Common myeloid progenitor, CD34-positive (primary cell): ENCODE measurements around the gene CCT6B.
"Not testable (repeated sequence)": the region's sequence is repeated elsewhere in the genome, so short reads cannot be mapped to it uniquely, and the experiment has no call there.

Source experiments
- CTCF ChIA-PET: fragments of 350-600 bp; sonication (Branson Sonifier 250); formaldehyde crosslinking; loops from one replicate; lab custom pipeline; 2021; ENCODE audit warnings: antibody characterized with exemption; lab: Charles Lee
- POLR2A ChIA-PET: fragments of 350-600 bp; sonication (Branson Sonifier 250); formaldehyde crosslinking; loops from one replicate; lab custom pipeline; 2021; ENCODE audit warnings: antibody characterized with exemption; lab: Charles Lee
- DNase-seq, 3 donors: peaks; one replicate each; pipeline versions ENCODE4 v3.0.0 to v3.0.0-alpha.2; 2013
- H3K27ac ChIP-seq, 2 experiments: 1 replicate in 1 of 2; 2 replicates in 1 of 2; pipeline ENCODE4 v1.7.0; 2013; ENCODE audit warnings: inconsistent platforms in 2 of 2, low read length in 2 of 2, mild to moderate bottlenecking in 2 of 2, low read depth in 1 of 2, moderate library complexity in 1 of 2; ENCODE audit not compliant: severe bottlenecking in 2 of 2, insufficient read depth in 1 of 2, poor library complexity in 1 of 2
- H3K27me3 ChIP-seq, 5 experiments: replicated peaks in 2 of 5; 1 replicate in 3 of 5; 2 replicates in 2 of 5; pipeline versions ENCODE4 v1.6.1 to v1.7.0; 2013; ENCODE audit warnings: low read length in 4 of 5, mild to moderate bottlenecking in 2 of 5, moderate library complexity in 2 of 5, inconsistent platforms in 1 of 5; ENCODE audit not compliant: insufficient read depth in 5 of 5, control insufficient read depth in 4 of 5
- H3K36me3 ChIP-seq, 4 experiments: 1 replicate in 2 of 4; 2 replicates in 2 of 4; pipeline versions ENCODE4 v1.6.1 to v1.7.0; 2013; ENCODE audit warnings: low read length in 3 of 4, control low read depth in 1 of 4, mild to moderate bottlenecking in 1 of 4; ENCODE audit not compliant: control insufficient read depth in 4 of 4, insufficient read depth in 4 of 4
- H3K4me1 ChIP-seq, 4 experiments: 1 replicate in 3 of 4; 2 replicates in 1 of 4; pipeline versions ENCODE4 v1.6.1 to v1.7.1; 2013; ENCODE audit warnings: low read length in 3 of 4, mild to moderate bottlenecking in 3 of 4, control low read depth in 1 of 4, inconsistent platforms in 1 of 4, moderate library complexity in 1 of 4; ENCODE audit not compliant: control insufficient read depth in 4 of 4, insufficient read depth in 4 of 4; ENCODE audit errors: control extremely low read depth in 1 of 4
- H3K4me3 ChIP-seq, 7 experiments: 1 replicate in 4 of 7; 2 replicates in 3 of 7; pipeline versions ENCODE4 v1.5.1 to v1.7.0; 2013; ENCODE audit warnings: mild to moderate bottlenecking in 7 of 7, low read length in 6 of 7, moderate library complexity in 6 of 7, inconsistent platforms in 2 of 7, low read depth in 2 of 7, control low read depth in 1 of 7; ENCODE audit not compliant: insufficient read depth in 4 of 7, control insufficient read depth in 1 of 7; ENCODE audit errors: extremely low read depth in 1 of 7
- H3K9me3 ChIP-seq, 5 experiments: 1 replicate in 4 of 5; 2 replicates in 1 of 5; pipeline versions ENCODE4 v1.6.1 to v1.7.1; 2013; ENCODE audit warnings: low read length in 4 of 5, mild to moderate bottlenecking in 2 of 5, inconsistent platforms in 1 of 5, low read depth in 1 of 5, moderate library complexity in 1 of 5; ENCODE audit not compliant: control insufficient read depth in 4 of 5, insufficient read depth in 2 of 5; ENCODE audit errors: control extremely low read depth in 1 of 5
- WGBS: methylation state at CpG from one replicate; pipeline ENCODE4 v1.1.5; 2013; ENCODE audit not compliant: insufficient coverage; 5-methylcytosine and 5-hydroxymethylcytosine counted together

CCT6B gene

DNA sequence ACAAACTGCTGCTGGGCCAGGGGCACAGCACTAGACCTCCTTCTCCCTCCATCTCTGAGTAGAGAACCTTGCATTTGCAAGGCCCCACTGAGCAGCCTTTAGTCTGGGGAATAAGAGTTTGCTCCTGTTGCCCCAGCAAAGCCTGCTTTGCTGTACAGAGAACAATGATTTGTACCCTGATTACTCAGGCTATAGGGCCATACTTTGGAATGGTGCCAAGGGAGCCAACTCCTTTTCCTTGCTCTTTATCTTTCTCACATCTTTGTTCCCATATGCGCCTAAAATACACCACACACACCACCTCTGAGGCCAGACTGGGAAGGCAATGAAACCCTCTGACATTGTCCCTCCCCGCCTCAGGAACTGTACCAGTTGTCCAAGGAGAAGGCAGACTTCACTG is 40.3 kb upstream of the CCT6B start:
- no peak for DNase-seq
- Histone ChIP-seq H3K9me3 (no peaks in the 10 kb centered on the region), H3K27ac (no peak overlapping the region), H3K27me3 (no peaks in the 10 kb centered on the region), H3K36me3 (peaks cover 12 to 83% (median 55%) of the 10 kb centered on the region in 4 experiments), H3K4me3 (no peak overlapping the region), H3K4me1 (peaks cover 0 to 3% (median 1%) of the 10 kb centered on the region in 4 experiments)
- CTCF ChIA-PET: interaction anchor here (1.0 to 10.7 kb wide), 4 partner anchors 10 to 117 kb away, joined by 3 to 156 read pairs (median 5); partner anchors contain the start of genes FNDC8 and RAD51D
- POLR2A ChIA-PET: no interaction called here
- WGBS: 100% methylated on average over 2 of the region's 2 CpGs

DNA sequence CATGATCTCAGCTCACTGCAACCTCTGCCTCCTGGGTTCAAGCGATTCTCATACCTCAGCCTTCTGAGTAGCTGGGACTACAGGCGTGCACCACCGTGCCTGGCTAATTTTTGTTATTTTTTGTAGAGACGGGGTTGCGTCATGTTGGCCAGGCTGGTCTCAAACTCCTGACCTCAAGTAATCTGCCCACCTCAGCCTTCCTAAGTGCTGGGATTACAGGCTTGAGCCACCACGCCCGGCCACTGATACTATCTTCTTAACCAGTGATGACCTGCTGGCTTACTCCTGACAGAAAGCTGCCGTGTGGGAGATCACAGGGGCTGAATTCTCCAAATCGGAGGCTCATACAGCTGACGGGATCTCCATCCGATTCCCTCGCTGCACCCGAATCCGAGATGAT is 39.7 kb upstream of the CCT6B start:
- H3K27me3 ChIP-seq, H3K27ac ChIP-seq, DNase-seq, H3K9me3 ChIP-seq, POLR2A ChIA-PET, H3K4me1 ChIP-seq, H3K4me3 ChIP-seq: not testable (repeated sequence)
- 95% methylated on average over 11 of the region's 14 CpGs for WGBS
- CTCF ChIA-PET: interaction anchor here (0.9 to 10.7 kb wide), 6 partner anchors 18 to 143 kb away, joined by 3 to 156 read pairs (median 4); partner anchors contain the start of genes FNDC8 and RAD51D
- peaks cover 10 to 84% (median 58%) of the 10 kb centered on the region in 4 experiments for H3K36me3 ChIP-seq

DNA sequence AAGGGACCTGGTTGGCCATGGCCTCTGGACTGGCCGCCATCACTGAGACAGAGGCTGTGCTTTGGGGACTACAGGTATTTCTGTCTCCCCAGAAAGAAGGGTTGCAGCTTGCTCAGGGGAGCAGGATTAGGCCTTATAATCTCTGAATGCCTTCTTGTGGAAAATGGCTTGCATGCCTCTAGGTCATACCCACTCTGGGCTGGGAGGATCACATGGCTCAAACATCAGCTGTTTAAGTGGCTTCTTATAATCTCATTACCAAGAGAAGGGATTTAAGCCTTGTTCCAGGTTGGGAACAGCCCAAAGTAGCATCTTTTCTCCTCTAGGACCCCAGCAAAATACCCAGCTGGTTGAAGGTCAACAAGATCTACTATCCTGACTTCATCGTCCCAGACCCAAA is 38.2 kb upstream of the CCT6B start:
- no peaks in the 10 kb centered on the region for H3K9me3 ChIP-seq
- ChIA-PET POLR2A (interaction anchor here (1.3 kb wide), 1 partner anchor 120 kb away, joined by 3 read pairs; the partner anchor contains the start of gene RAD51D), CTCF (interaction anchor here (1.0 to 10.7 kb wide), 20 partner anchors 9 to 144 kb away, joined by 3 to 156 read pairs (median 6); partner anchors contain the start of genes FNDC8, RAD51D and RFFL)
- peaks cover 19 to 86% (median 61%) of the 10 kb centered on the region in 4 experiments for H3K36me3 ChIP-seq
- peaks cover 0 to 3% (median 1%) of the 10 kb centered on the region in 4 experiments for H3K4me1 ChIP-seq
- H3K27ac ChIP-seq: no peak overlapping the region
- no peak for DNase-seq
- H3K27me3 ChIP-seq: no peaks in the 10 kb centered on the region
- 100% methylated on average over 1 of the region's 2 CpGs for WGBS
- H3K4me3 ChIP-seq: no peak overlapping the region

DNA sequence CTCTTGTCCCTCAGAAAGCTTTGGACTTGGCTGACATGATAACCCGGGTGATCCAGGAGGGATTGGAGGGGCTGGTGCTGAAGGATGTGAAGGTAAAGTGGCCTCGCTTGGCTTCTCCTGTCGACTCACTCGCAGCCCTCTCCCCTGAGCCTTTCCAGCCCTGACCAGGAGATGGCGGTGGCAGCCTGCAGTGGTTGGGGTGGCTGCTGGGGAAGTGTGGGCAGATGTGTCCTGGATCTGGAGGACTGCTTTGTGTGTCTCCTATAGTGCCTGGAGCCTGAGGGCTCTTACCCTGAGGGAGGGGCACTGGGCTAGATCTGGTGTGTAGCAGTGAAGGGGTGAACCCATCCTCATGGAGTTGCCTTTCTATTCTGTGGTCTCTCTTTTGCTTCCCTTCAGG is 36.9 kb upstream of the CCT6B start:
- ChIA-PET CTCF (interaction anchor here (0.7 to 10.7 kb wide), 19 partner anchors 9 to 130 kb away, joined by 3 to 156 read pairs (median 6); partner anchors contain the start of genes FNDC8, RAD51D and RFFL), POLR2A (interaction anchor here (0.9 kb wide), 1 partner anchor 91 kb away, joined by 3 read pairs; no protein-coding TSS in a partner anchor)
- peak; percentile 71 to 85 (median 81) for DNase-seq
- Histone ChIP-seq H3K27me3 (no peaks in the 10 kb centered on the region), H3K4me3 (no peak overlapping the region), H3K27ac (no peak overlapping the region), H3K9me3 (no peaks in the 10 kb centered on the region), H3K36me3 (peaks cover 24 to 88% (median 60%) of the 10 kb centered on the region in 4 experiments), H3K4me1 (peaks cover 0 to 3% (median 2%) of the 10 kb centered on the region in 4 experiments)
- 29% methylated on average over 4 of the region's 5 CpGs for WGBS

DNA sequence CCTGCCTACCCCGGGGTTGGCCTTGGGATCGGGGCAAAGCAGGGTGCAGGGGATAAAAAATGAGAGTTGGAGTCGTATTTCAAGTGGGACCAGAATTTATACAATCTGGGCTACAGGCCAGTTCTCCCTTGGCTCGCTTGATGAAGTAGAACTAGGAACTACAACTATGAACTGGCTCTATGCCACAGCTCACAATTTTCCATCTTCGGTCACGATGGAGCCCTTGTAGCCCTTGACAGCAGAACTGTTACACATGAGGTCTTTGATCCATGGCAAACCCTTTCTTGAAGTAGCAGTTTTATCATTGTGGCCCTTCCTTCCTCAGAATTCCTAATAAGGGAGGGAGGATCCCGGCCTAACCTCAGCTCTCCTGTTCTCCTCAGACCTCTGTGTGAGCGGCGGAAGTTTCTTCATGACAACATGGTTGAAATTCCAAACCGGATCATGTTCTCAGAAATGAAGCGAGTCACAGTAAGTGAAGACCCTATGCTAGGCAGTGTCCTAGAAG is 36.1 kb upstream of the CCT6B start:
- H3K4me1 ChIP-seq: peaks cover 0 to 7% (median 4%) of the 10 kb centered on the region in 4 experiments
- peaks cover 24 to 90% (median 61%) of the 10 kb centered on the region in 4 experiments for H3K36me3 ChIP-seq
- WGBS: 96% methylated on average over 11 of the region's 11 CpGs
- H3K27me3 ChIP-seq: no peaks in the 10 kb centered on the region
- POLR2A ChIA-PET: no interaction called here
- no peak overlapping the region for H3K4me3 ChIP-seq
- no peaks in the 10 kb centered on the region for H3K9me3 ChIP-seq
- H3K27ac ChIP-seq: no peak overlapping the region
- CTCF ChIA-PET: interaction anchor here (0.9 to 10.7 kb wide), 14 partner anchors 9 to 121 kb away, joined by 3 to 156 read pairs (median 5); partner anchors contain the start of genes FNDC8, RAD51D and RFFL
- DNase-seq: no peak

DNA sequence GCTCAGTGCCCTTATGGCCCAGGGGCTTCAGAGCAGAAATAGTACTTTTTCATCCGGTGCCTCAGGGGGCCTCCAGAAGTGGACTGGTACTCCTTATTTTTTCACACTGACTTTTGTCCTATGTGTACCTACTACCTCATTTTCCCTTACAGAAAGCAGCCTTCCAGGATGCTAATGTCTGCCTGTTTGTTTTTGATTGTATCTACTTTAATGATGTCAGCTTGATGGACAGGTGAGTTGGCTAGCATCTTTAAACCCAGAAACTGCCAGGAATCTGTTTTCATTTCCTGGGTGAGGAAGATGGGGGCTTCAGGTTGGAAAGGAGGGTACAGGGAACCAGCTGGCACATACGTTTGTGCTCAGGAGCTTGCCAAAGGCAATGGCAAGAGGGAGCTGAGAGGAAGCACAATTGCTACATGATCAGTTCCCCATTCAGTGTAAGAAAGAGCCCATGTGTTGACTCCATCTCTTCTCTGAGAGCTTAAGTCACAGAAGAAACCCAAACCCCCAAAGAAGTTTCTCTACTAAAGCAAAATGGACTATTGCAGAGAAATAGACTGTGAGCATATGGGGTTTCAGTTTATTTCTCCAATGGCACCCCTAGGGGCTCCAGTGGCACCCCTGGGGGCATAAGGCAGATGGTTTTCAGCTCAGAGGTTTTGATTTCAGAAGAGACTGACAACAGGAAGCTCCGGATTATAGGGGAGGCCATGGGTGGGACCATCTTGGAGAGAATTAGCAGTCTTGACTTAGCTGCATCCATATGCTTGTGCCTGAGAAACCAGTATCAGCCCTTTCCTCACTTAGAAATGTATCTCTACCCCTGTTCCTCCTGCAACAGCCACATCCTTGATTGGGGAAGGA is 35.4 kb upstream of the CCT6B start:
- POLR2A ChIA-PET: interaction anchor here (0.9 kb wide), 1 partner anchor 14 kb away, joined by 3 read pairs; no protein-coding TSS in a partner anchor
- no peaks in the 10 kb centered on the region for H3K9me3 ChIP-seq
- H3K4me1 ChIP-seq: peaks cover 0 to 8% (median 5%) of the 10 kb centered on the region in 4 experiments
- H3K27me3 ChIP-seq: no peaks in the 10 kb centered on the region
- WGBS: 97% methylated on average over 3 of the region's 3 CpGs
- H3K4me3 ChIP-seq: no peak overlapping the region
- CTCF ChIA-PET: interaction anchor here (0.8 to 10.7 kb wide), 13 partner anchors 9 to 129 kb away, joined by 3 to 156 read pairs (median 5); partner anchors contain the start of genes FNDC8, RAD51D and RFFL
- H3K27ac ChIP-seq: no peak overlapping the region
- H3K36me3 ChIP-seq: peaks cover 25 to 90% (median 63%) of the 10 kb centered on the region in 4 experiments
- DNase-seq: no peak
